GM18498 (cell line): ENCODE data around the gene ABHD17B.

Experiments used
- ATAC-seq: cut with Tn5 transposase; IDR thresholded peaks from one replicate; pipeline ENCODE4 v1.9.1; 2021; ENCODE audit warnings: mild to moderate bottlenecking, moderate library complexity; ENCODE audit not compliant: unreplicated experiment

The ABHD17B gene

DNA sequence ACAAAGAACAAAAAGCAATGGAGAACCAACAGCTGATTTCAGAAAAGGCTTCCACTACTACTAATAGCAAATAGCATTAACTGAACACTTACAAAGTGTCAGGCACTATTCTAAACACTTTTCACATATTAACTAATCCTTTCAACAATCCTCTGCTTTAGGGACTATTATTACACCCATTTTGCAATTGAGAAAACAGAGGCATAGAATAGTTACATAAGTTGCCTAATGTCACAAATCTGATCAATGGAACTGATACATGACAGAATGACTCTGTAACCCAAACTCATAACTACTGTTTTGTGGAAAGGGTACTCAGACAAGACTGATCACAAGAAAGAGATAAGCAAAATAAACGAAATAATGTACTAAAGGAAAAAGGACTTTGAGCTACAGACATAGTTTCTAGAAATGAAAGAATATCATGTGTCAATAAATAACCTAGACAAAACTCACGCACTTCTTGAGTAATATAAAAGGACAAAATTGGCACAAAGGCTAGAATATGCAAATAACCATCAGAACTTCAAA lies 31.3 kb downstream of the ABHD17B start:
- no peak for ATAC-seq

DNA sequence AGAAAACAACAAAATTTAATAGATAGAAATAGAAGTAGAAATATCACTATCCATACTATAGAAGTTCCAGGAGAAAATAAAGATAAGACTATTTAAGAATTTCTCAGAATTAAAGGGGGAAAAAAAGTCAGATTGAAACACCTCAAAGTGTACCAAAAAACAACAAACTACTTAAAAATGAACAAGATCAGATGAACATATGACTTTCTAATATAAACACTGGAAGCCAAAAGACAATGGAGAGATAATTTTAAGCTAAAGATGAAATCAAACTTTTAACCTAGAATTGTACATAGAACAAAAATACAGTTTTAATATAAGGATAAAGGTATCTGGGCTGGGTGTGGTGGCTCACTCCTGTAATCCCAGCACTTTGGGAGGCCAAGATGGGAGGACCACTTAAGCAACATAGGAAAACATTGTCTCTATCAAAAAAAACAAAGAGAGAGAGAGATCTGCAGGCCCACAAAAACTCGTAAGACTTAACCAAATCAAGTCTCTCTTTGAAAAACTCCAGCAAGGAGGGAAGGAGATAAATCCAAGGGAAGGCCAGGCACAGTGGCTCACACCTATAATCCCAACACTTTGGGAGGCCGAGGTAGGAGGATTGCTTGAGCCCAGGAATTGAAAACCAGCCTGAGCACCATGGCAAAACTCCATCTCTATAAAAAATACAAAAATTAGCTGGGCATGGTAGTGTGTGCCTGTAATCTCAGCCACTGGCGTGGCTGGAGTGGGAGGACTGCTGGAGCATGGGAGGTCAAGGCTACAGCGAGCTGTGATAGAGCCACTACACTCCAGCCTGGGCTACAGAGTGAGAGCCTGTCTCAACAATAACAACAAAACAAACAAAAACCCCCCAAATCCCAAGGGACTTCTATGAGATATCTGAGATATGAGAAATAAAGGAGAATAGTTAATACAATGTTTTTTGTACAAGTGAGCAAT lies 32.4 kb downstream of the ABHD17B start:
- ATAC-seq, result no peak

- ATAC-seq, result no peak
Observed at GRCh38 chr9:71876829-71877228, 34.2 kb downstream of the ABHD17B start.

DNA sequence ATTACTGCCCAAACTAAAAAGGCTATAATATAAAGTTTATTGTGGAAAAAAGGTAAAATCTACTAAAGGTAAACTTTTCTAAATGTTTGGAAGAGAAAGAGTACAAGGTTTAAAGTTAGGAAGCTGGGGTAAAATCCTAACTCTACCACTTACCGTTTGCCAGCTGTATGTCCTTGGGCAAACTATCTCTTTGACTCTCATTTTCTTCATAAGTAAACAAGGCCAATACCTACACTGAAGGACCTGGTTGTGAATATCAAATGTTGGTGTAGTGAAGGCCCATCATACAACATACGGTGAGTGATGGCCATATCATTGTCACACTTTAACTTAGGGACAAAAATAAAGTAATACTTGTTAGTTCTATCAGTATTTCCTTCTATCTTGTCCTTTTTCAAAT lies 34.9 kb downstream of the ABHD17B start:
- no peak for ATAC-seq

GRCh38 chr9:71875345-71875744 lies 35.6 kb downstream of the ABHD17B start:
- ATAC-seq, result no peak

- no peak for ATAC-seq
Observed at GRCh38 chr9:71863631-71864030, 47.4 kb downstream of the ABHD17B start.

GRCh38 chr9:71861618-71862017 lies 49.4 kb downstream of the ABHD17B start:
- no peak for ATAC-seq

DNA sequence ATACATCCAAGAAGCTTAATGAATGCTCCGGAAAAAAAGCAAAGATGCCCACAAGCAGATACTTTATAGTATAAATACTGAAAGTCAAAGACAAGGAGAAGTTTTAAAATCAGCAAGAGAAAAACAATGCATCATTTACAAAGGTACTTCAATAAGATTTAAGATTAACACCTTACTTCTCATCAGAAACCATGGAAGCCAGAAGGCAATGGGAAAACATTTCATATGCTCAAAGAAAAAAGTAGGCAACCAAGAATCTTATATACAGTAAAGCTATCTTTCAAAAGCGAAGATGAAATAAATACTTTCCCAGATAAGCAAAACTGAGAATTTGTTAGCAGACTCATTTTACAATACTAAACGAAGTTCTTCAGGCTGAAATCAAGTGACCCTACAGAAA lies 51.1 kb downstream of the ABHD17B start:
- no peak for ATAC-seq

DNA sequence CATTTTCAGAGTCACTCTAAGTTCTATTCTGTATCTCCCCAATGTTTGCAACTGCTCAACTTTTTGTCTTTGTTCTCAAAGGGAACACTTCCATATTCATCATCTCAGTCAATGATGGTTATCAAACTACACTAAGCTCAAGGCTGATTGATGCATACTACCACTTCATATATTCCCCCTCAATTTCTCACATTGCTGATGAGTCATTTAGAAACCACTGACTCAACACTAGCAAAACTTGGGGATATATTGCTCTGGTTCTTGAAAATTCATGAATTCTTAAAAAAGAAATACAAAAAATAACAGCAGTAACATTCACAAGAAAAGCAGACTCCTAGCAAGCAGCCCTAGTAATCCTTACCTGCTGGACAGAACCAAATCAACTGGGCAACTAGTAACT lies 52.2 kb downstream of the ABHD17B start:
- peak; percentile 71 for ATAC-seq

GRCh38 chr9:71858102-71858798 lies 52.7 kb downstream of the ABHD17B start:
- no peak for ATAC-seq

GRCh38 chr9:71857159-71857558 lies 53.8 kb downstream of the ABHD17B start:
- no peak for ATAC-seq

DNA sequence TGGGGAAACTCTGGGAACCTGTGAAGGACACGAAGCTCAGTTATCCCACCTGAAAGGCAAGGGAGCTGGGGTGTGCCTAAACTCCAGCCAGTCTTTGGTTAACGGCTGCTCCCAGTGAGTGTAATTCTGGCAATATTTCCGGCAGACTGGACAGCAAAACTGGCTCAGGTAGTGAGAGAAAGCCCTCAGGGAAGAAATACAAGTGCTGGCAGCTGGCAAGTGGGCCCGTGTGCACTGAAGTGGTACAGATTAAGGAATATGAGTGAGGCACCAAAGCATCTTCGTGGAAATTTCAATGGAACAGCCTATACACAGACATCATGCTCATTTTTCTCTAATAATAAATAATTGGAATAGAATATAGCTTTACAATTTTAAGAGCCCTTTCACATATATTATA lies 56.2 kb downstream of the ABHD17B start:
- no peak for ATAC-seq

GRCh38 chr9:71853084-71853483 lies 57.9 kb downstream of the ABHD17B start:
- ATAC-seq, result no peak

- no peak for ATAC-seq
Observed at GRCh38 chr9:71850996-71851395, 60.0 kb downstream of the ABHD17B start.

- ATAC-seq, result no peak
Observed at GRCh38 chr9:71847892-71848291, 63.1 kb downstream of the ABHD17B start.

GRCh38 chr9:71844808-71845207 lies 66.2 kb downstream of the ABHD17B start:
- ATAC-seq, result no peak

DNA sequence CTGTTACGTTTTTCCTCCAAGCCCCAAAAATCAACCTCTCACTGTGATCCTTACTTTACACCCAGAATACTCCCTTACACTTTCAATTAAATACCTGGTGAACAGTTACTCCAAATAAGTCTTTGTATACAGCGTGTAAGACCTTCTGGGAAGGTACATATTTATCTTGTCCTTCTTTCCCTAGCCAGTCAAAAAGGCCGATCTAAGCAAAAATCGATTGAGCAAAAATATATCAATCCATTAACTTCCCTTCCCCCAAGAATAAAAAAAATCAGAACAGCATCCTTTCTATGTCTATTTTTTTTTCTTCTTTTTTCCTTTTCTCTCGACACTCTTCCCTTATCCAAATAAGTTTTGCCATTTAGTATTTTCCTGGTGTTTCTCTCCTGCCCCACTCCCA lies 71.3 kb downstream of the ABHD17B start:
- no peak for ATAC-seq

GRCh38 chr9:71835596-71835995 lies 75.4 kb downstream of the ABHD17B start:
- ATAC-seq, result no peak

DNA sequence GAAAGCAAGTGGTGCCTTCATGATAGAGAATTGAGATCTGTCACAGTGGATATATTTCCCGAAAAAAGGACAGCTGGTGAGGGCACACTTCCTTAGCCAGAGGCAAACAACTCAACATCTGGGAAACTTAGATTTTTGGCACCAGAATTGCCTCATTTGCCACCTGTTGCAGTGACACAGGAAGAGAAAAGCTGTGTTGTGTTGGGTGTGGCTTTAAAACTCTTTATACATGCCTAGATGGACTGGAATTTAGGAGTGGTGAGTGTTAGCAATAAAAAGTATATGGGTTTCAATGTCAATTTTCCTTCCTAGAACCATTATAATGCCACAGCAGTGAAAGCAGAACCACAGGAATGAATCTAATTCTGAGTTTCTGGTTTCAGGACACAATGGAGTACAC lies 80.1 kb downstream of the ABHD17B start:
- ATAC-seq, result no peak

DNA sequence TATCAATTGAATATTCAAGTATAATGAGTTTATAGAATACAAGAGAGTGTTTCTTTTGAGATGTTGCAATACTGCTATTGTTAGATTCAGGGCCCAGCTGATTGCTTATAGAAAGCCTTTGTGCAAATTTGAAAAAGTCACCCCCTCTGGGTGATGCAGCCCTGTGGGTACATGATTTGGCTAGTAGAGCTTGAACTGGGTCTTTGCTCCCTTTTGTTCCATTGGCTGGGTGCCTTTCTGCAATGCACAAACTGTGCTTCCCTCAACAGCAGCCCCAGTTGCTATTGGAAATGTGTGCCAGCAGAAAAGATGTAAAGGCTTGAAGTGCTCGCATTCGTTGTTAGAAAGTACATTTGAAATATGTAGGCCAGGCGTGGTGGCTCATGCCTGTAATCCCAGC lies 80.8 kb downstream of the ABHD17B start:
- ATAC-seq, result no peak

DNA sequence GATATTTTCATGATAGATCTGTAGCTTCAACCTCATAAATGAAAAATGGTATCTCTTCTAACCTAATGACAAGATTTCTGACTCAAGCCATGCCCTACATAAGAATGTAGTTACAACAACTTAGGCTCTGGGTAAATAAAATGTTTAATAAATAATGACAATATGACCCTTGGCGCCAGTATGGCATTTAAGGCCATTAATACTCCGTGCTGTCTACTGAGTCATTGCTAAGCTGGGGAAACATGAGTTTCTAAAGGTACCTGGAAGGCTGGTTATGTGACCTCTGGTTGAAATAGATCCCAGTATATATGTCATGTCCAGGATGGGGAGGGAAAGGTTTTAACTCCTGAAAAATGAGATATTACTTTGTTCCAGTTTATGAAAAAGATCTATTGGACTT lies 84.7 kb downstream of the ABHD17B start:
- no peak for ATAC-seq

GRCh38 chr9:71824257-71824656 lies 86.7 kb downstream of the ABHD17B start:
- ATAC-seq, result no peak
